ENCODE results near the gene TMEM39B.
A peak's percentile ranks its signal among the peaks of the same experiment; 100 is the strongest.
"Not testable (repeated sequence)": the region's sequence is repeated elsewhere in the genome, so short reads cannot be mapped to it uniquely, and the experiment has no call there.

The TMEM39B gene

GRCh38 chr1:32113436-32113835, 40.7 kb downstream of the TMEM39B start:
- DNase-seq: not testable (repeated sequence)

GRCh38 chr1:32114420-32114819, 41.7 kb downstream of the TMEM39B start:
- DNase-seq: no peak

- DNase-seq: no peak
Observed at GRCh38 chr1:32115496-32115895, 42.8 kb downstream of the TMEM39B start.

- DNase-seq: no peak
Observed at GRCh38 chr1:32116531-32116930, 43.8 kb downstream of the TMEM39B start.

- DNase-seq: no peak
Observed at GRCh38 chr1:32122151-32122550, 49.4 kb downstream of the TMEM39B start.

- DNase-seq: not testable (repeated sequence)
Observed at GRCh38 chr1:32123361-32123760, 50.6 kb downstream of the TMEM39B start.

- no peak for DNase-seq
Observed at GRCh38 chr1:32125313-32125712, 52.6 kb downstream of the TMEM39B start.

GRCh38 chr1:32126770-32127169, 54.0 kb downstream of the TMEM39B start:
- no peak for DNase-seq

GRCh38 chr1:32127409-32128198, 54.9 kb downstream of the TMEM39B start:
- DNase-seq: no peak

- no peak for DNase-seq
Observed at GRCh38 chr1:32128479-32128878, 55.7 kb downstream of the TMEM39B start.

GRCh38 chr1:32128964-32129363, 56.2 kb downstream of the TMEM39B start:
- no peak for DNase-seq

GRCh38 chr1:32133950-32134280, 61.2 kb downstream of the TMEM39B start:
- DNase-seq: not testable (repeated sequence)

GRCh38 chr1:32137111-32137510, 64.4 kb downstream of the TMEM39B start:
- DNase-seq: no peak

- no peak for DNase-seq
Observed at GRCh38 chr1:32138965-32139364, 66.2 kb downstream of the TMEM39B start.

GRCh38 chr1:32142446-32143301, 69.9 kb downstream of the TMEM39B start:
- DNase-seq: peak; percentile 70

- not testable (repeated sequence) for DNase-seq
Observed at GRCh38 chr1:32143302-32143695, 70.6 kb downstream of the TMEM39B start.

- no peak for DNase-seq
Observed at GRCh38 chr1:32144033-32144432, 71.3 kb downstream of the TMEM39B start.

GRCh38 chr1:32147799-32148198, 75.1 kb downstream of the TMEM39B start:
- DNase-seq: not testable (repeated sequence)

GRCh38 chr1:32150847-32151246, 78.1 kb downstream of the TMEM39B start:
- no peak for DNase-seq

- DNase-seq: peak; percentile 61
Observed at GRCh38 chr1:32151319-32151787, 78.6 kb downstream of the TMEM39B start.
